Measurements from ENCODE around the gene TMEM120B.

TMEM120B gene

DNA sequence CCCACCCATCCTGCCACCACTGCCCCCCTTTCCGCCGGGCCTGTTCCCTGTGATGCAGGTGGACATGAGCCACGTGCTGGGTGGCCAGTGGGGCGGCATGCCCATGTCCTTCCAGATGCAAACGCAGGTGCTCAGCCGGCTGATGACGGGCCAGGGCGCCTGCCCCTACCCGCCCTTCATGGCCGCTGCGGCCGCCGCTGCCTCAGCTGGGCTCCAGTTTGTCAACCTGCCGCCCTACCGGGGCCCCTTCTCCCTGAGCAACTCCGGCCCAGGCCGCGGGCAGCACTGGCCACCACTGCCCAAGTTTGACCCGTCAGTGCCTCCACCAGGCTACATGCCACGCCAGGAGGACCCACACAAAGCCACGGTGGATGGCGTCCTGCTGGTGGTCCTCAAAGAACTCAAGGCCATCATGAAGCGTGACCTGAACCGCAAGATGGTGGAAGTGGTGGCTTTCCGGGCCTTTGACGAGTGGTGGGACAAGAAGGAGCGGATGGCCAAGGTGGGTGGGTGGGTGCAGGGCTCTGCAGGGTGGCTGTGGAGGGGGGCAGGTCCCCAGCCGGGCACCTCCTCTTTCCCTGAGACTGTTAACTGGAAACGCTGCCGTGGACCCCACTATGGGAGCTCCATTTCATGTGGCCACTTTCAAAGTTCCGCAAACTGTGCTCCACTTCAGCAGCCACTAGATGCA, 102.0 kb downstream of the TMEM120B start:
- no peak overlapping the region for H3K4me3 ChIP-seq (ENCODE audit: low read depth, low read length)
- TF ChIP-seq, protein P1, sequence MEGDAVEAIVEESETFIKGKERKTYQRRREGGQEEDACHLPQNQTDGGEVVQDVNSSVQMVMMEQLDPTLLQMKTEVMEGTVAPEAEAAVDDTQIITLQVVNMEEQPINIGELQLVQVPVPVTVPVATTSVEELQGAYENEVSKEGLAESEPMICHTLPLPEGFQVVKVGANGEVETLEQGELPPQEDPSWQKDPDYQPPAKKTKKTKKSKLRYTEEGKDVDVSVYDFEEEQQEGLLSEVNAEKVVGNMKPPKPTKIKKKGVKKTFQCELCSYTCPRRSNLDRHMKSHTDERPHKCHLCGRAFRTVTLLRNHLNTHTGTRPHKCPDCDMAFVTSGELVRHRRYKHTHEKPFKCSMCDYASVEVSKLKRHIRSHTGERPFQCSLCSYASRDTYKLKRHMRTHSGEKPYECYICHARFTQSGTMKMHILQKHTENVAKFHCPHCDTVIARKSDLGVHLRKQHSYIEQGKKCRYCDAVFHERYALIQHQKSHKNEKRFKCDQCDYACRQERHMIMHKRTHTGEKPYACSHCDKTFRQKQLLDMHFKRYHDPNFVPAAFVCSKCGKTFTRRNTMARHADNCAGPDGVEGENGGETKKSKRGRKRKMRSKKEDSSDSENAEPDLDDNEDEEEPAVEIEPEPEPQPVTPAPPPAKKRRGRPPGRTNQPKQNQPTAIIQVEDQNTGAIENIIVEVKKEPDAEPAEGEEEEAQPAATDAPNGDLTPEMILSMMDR (IDR thresholded peaks at IDR 0.05; ENCODE audit: low read depth, low read length): no peak
- H3K36me3 ChIP-seq: peaks cover 82% of the 10 kb centered on the region
- no peak overlapping the region for H3K27ac ChIP-seq
- H3K27me3 ChIP-seq (ENCODE audit: insufficient read depth, low read depth, severe bottlenecking): no peaks in the 10 kb centered on the region
- no peak for DNase-seq
- no peaks in the 10 kb centered on the region for H3K9me3 ChIP-seq (ENCODE audit: severe bottlenecking)

DNA sequence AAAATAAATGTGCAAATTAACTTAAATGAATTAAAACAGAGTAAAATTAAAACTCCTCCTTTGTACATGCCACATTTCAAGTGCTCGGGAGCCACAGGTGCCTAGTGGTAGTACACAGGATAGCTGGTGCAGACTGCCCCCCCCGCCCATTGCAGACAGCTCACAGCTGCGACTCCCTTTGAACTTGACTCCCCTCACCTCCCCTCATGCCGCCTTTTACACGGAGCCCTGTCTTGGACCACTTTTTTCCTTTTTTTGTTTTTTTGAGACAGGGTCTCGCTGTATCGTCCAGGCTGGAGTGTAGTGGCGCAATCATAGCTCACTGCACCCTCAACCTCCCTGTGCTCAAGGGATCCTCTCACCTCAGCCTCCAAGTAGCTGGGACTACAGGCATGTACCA, 102.7 kb downstream of the TMEM120B start:
- Histone ChIP-seq H3K36me3 (peaks cover 82% of the 10 kb centered on the region), H3K4me3 (ENCODE audit: low read depth, low read length) (no peak overlapping the region), H3K27ac (no peak overlapping the region), H3K9me3 (ENCODE audit: severe bottlenecking) (no peaks in the 10 kb centered on the region), H3K27me3 (ENCODE audit: insufficient read depth, low read depth, severe bottlenecking) (no peaks in the 10 kb centered on the region)
- TF ChIP-seq, protein P1 (IDR thresholded peaks at IDR 0.05; ENCODE audit: low read depth, low read length): no peak
- no peak for DNase-seq

DNA sequence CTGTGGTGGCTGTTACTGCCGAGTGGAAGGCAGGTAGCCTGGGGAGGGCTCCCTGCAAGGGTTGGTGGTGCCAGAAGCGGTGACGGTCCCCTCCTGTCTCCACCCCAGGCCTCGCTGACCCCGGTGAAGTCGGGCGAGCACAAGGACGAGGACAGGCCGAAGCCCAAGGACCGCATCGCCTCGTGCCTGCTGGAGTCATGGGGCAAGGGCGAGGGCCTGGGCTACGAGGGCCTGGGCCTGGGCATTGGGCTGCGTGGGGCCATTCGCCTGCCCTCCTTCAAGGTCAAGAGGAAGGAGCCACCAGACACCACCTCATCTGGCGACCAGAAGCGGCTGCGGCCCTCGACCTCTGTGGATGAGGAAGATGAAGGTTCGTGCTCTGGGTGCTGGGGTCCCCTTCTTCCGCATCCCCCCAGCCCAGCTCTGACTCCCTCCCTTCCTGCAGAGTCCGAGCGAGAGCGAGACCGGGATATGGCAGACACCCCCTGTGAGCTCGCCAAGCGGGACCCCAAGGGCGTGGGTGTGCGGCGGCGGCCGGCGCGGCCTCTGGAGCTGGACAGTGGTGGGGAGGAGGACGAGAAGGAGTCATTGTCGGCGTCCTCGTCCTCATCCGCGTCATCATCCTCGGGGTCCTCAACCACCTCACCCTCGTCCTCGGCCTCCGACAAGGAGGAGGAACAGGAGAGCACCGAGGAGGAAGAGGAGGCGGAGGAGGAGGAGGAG, 104.5 kb downstream of the TMEM120B start:
- TF ChIP-seq, protein P1 (IDR thresholded peaks at IDR 0.05; ENCODE audit: low read depth, low read length): no peak
- Histone ChIP-seq H3K4me3 (ENCODE audit: low read depth, low read length) (no peak overlapping the region), H3K36me3 (peaks cover 78% of the 10 kb centered on the region), H3K27me3 (ENCODE audit: insufficient read depth, low read depth, severe bottlenecking) (no peaks in the 10 kb centered on the region), H3K9me3 (ENCODE audit: severe bottlenecking) (no peaks in the 10 kb centered on the region), H3K27ac (no peak overlapping the region)
- DNase-seq: no peak

DNA sequence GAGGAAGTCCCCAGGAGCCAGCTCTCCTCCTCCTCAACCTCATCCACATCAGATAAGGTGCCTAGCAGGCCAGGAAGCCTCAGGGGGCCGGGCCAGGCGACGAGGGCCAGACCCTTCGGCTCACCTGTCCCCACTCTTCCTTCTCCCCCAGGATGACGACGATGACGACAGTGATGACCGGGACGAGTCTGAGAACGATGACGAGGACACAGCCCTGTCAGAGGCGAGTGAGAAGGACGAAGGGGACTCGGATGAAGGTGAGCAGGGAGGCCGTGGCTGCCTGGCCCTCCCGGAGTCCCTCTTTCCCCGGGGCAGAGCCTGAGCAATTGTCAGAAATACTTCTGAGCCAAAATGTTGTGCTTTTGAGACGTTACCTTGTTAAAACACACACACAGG, 105.1 kb downstream of the TMEM120B start:
- peaks cover 79% of the 10 kb centered on the region for H3K36me3 ChIP-seq
- no peaks in the 10 kb centered on the region for H3K9me3 ChIP-seq (ENCODE audit: severe bottlenecking)
- no peaks in the 10 kb centered on the region for H3K27me3 ChIP-seq (ENCODE audit: insufficient read depth, low read depth, severe bottlenecking)
- H3K27ac ChIP-seq: no peak overlapping the region
- TF ChIP-seq, protein P1 (IDR thresholded peaks at IDR 0.05; ENCODE audit: low read depth, low read length): no peak
- DNase-seq: no peak
- no peak overlapping the region for H3K4me3 ChIP-seq (ENCODE audit: low read depth, low read length)

DNA sequence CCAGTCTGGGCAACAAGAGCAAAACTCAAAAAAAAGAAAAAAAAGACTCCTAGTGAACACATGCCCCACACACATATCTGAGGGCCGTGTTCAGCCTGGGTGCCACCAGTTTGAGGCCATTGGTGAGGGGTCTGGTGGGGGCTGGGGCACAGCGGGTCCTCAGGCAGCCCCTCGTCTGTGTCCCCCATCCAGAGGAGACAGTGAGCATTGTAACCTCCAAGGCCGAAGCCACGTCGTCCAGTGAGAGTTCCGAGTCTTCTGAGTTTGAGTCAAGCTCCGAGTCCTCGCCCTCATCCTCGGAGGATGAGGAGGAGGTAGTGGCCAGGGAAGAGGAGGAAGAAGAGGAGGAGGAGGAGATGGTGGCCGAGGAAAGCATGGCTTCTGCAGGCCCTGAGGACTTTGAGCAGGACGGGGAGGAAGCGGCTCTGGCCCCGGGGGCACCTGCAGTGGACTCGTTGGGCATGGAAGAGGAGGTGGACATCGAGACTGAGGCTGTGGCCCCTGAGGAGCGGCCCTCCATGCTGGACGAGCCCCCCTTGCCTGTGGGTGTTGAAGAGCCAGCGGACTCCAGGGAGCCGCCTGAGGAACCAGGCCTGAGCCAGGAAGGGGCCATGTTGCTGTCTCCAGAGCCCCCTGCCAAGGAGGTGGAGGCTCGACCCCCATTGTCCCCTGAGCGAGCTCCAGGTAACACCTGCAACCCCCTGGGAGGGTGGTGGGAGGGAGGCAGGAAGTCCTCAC, 106.8 kb downstream of the TMEM120B start:
- no peaks in the 10 kb centered on the region for H3K9me3 ChIP-seq (ENCODE audit: severe bottlenecking)
- H3K27me3 ChIP-seq (ENCODE audit: insufficient read depth, low read depth, severe bottlenecking): no peaks in the 10 kb centered on the region
- no peak for DNase-seq
- H3K4me3 ChIP-seq (ENCODE audit: low read depth, low read length): no peak overlapping the region
- H3K27ac ChIP-seq: no peak overlapping the region
- TF ChIP-seq, protein P1 (IDR thresholded peaks at IDR 0.05; ENCODE audit: low read depth, low read length): no peak
- H3K36me3 ChIP-seq: peaks cover 79% of the 10 kb centered on the region

All from WERI-Rb-1 (cell line).